Measurements from ENCODE around the gene SFTPD.

DNA sequence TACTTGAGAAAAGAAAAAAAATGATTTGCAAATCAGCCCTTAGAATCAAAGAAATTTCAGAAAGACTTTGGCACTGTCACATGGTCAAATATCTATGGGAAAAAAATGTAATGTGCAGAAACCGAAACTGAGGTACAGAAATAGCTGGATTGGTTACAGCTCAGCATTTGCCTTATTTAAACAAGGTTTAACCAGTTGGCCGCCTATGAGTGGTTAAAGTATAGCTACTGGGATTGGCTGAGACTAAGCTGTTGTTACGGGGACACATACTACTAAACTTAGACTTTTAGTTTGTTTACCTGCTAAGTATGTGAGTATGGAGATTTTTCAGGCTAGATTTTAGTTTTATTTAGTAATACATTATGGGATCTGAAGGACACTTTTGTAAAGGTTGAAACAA is 38.6 kb downstream of the SFTPD start:
- TF ChIP-seq TEAD1 (CRISPR knock-in tag; IDR thresholded peaks at IDR 0.05) (no peak), TBP (optimal IDR thresholded peaks at IDR 0.05; ENCODE audit: low read depth, low read length) (no peak)
